MM.1S (cell line): ENCODE results near the gene FYTTD1.

ENCODE experiments used
- EZH2phosphoT487 ChIP-seq: fragments of 300-600 bp; sonication (generic); IDR thresholded peaks from 2 replicates; pipeline ENCODE4 v1.6.1; 2018; ENCODE audit warnings: antibody characterized with exemption, low read length
- TF ChIP-seq, protein P1 (sequence below): fragments of 300-600 bp; sonication (generic); IDR thresholded peaks from 2 replicates; pipeline ENCODE4 v1.5.1; 2016; ENCODE audit warnings: antibody characterized with exemption, low read length, mixed read lengths

DNA sequence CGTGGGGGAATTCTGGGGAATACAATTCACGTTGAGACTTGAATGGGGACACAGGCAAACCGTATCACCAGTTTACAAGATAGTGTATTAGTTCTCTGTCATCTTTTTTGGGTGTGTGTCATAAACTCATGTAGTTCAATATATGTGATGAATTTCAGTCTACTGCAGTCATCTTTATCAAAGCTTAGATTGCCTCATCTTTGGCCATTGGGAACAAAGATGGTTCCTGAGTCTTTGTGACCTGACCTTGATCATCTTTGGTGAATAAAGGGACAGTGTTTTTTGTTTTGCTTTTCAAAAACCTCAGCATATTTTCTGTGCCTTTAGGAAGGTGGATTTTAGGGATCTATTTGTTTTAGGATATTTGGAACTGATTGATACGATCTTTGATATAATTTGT is 64.7 kb downstream of the FYTTD1 start:
- TF ChIP-seq EZH2phosphoT487, result no peak
- TF ChIP-seq, protein P1, sequence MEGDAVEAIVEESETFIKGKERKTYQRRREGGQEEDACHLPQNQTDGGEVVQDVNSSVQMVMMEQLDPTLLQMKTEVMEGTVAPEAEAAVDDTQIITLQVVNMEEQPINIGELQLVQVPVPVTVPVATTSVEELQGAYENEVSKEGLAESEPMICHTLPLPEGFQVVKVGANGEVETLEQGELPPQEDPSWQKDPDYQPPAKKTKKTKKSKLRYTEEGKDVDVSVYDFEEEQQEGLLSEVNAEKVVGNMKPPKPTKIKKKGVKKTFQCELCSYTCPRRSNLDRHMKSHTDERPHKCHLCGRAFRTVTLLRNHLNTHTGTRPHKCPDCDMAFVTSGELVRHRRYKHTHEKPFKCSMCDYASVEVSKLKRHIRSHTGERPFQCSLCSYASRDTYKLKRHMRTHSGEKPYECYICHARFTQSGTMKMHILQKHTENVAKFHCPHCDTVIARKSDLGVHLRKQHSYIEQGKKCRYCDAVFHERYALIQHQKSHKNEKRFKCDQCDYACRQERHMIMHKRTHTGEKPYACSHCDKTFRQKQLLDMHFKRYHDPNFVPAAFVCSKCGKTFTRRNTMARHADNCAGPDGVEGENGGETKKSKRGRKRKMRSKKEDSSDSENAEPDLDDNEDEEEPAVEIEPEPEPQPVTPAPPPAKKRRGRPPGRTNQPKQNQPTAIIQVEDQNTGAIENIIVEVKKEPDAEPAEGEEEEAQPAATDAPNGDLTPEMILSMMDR, result no peak
